Gastrocnemius medialis (tissue), 4 donors: Measurements from ENCODE around the gene DPYD. TPM values are rescaled to one million over a fixed set of nuclear protein-coding genes. Genes with fewer than 3 reads are reported as not detected.

Experiments
- ATAC-seq, 2 donors: fragments of 150-250 bp; one replicate each; pipeline ENCODE4 v1.9.1; 2016
- DNase-seq, 2 donors: peaks; one replicate each; pipeline ENCODE4 v3.0.0-alpha.2; 2019
- H3K27ac ChIP-seq, 4 donors: fragments of 200-600 bp; sonication (generic); 1 replicate in 1 of 4; 2 replicates in 3 of 4; pipeline ENCODE4 v1.5.1; 2016 to 2018; ENCODE audit warnings: mild to moderate bottlenecking in 2 of 4, moderate library complexity in 1 of 4
- H3K27me3 ChIP-seq, 3 donors: fragments of 200-600 bp; sonication (generic) in 2 of 3; 1 replicate in 1 of 3; 2 replicates in 2 of 3; pipeline versions ENCODE4 v1.5.1 to v1.6.0; 2016 to 2019; ENCODE audit warnings: mild to moderate bottlenecking in 1 of 3, moderate library complexity in 1 of 3
- H3K36me3 ChIP-seq, 2 donors: fragments of 200-600 bp; sonication (generic) in 1 of 2; one replicate each; pipeline ENCODE4 v1.5.1; 2017 to 2018
- H3K4me1 ChIP-seq, 2 donors: fragments of 200-600 bp; sonication (generic) in 1 of 2; one replicate each; pipeline ENCODE4 v1.5.1; 2016 to 2017; ENCODE audit warnings: mild to moderate bottlenecking in 2 of 2
- H3K4me3 ChIP-seq, 4 donors: fragments of 200-600 bp; sonication (generic) in 3 of 4; 1 replicate in 1 of 4; 2 replicates in 3 of 4; pipeline ENCODE4 v1.5.1; 2016 to 2019; ENCODE audit warnings: mild to moderate bottlenecking in 2 of 4
- H3K9me3 ChIP-seq, 3 donors: fragments of 200-600 bp; sonication (generic) in 2 of 3; 1 replicate in 1 of 3; 2 replicates in 2 of 3; pipeline ENCODE4 v1.5.1; 2016 to 2019
- CTCF ChIP-seq, 5 experiments: fragments of 450-650 bp in 3 of 5; fragments of 200-600 bp in 2 of 5; sonication (generic) in 2 of 5; IDR thresholded peaks in 4 of 5; conservative IDR thresholded peaks in 1 of 5; 1 replicate in 4 of 5; 2 replicates in 1 of 5; pipeline ENCODE4 v1.5.1; 2016 to 2019; ENCODE audit warnings: antibody characterized with exemption in 5 of 5, mild to moderate bottlenecking in 3 of 5, moderate library complexity in 3 of 5
- POLR2A ChIP-seq, 2 donors: fragments of 450-650 bp; IDR thresholded peaks; one replicate each; pipeline ENCODE4 v1.6.1; 2017; ENCODE audit warnings: antibody characterized with exemption in 2 of 2, mild to moderate bottlenecking in 2 of 2, moderate library complexity in 2 of 2
- in situ Hi-C, 4 donors: fragments of 200-750 bp; cut with MboI; loops; one replicate each; pipeline versions ENCODE4 v1.15.0 to v1.8.0; 2017; ENCODE audit warnings: low sequenced_read_pairs in 4 of 4
- intact Hi-C: fragments of 100-400 bp; cut with DNase I; formaldehyde crosslinking; loops from one replicate; pipeline ENCODE4 v1.15.1; 2023; ENCODE audit warnings: low total_unique reads
- total RNA-seq, 4 donors: library from RNA; depleted of rRNA; stranded (reverse); fragments of >200 nt; gene quantifications; one replicate each; pipeline versions ENCODE4 v1.1.0 to v1.2.3, GENCODE V29; 2016

DPYD gene
- total RNA-seq, 4 donors from 2014 or later: 4.6 to 13.9 (median 9.1) TPM

DNA sequence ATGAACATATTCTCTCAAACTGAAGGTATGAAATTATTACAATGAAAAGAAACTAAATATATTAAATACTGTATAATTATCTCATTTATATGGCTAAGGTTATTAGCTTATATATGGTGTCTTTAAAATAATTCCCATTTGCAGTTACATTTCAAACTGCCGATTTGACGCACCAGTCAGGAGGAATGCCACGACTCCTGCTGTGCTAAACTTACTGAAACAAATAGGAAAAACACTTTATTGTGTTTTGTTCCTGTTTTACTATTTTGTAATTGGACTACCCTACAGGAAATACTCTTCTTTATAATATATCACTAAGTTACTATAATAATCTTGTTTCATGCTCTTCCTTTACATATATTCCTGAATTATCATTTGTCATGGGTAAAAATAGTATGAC is 117.8 kb downstream of the DPYD start:
- peaks cover 2 to 12% of the 10 kb centered on the region in 2 donors for H3K4me1 ChIP-seq
- ATAC-seq: no peak
- TF ChIP-seq POLR2A (IDR thresholded peaks at IDR 0.05) (no peak), CTCF (IDR thresholded peaks at IDR 0.05 in 4 of 5, conservative IDR thresholded peaks at IDR 0.05 in 1 of 5) (no peak)

DNA sequence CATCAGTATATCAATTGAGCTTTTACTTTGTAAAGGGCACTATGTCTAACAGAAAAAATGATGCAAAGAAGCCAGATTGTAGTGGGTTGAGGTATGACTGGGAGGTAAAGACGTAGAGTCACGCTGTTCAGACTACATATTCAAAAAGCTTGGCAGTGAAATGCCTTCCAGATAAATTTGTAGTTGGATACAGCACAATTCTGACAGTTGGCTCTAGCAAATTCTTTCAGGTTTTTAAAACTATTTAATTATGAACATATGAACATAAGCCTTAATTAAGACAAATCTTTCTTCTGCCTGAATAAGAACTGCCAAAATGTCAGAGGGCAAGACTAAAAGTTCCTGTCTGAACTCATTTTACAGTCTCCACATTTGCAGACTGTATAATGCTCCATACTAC is 118.8 kb downstream of the DPYD start:
- in situ Hi-C loops: no loop called here
- no peak overlapping the region for H3K27ac ChIP-seq
- no peaks in the 10 kb centered on the region for H3K36me3 ChIP-seq
- H3K4me3 ChIP-seq: no peak overlapping the region
- DNase-seq: no peak
- H3K27me3 ChIP-seq: no peaks in the 10 kb centered on the region
- H3K4me1 ChIP-seq: peaks cover 9 to 22% of the 10 kb centered on the region in 2 donors
- intact Hi-C loops: no loop called here
- H3K9me3 ChIP-seq: no peaks in the 10 kb centered on the region
- TF ChIP-seq POLR2A (IDR thresholded peaks at IDR 0.05) (no peak), CTCF (IDR thresholded peaks at IDR 0.05 in 4 of 5, conservative IDR thresholded peaks at IDR 0.05 in 1 of 5) (no peak)
- ATAC-seq: no peak

More for the DNA sequence above, 117.8 kb downstream of the DPYD start:
- H3K4me3 ChIP-seq: no peak overlapping the region
- intact Hi-C loops (no loop called here), in situ Hi-C loops (no loop called here)
- DNase-seq: no peak
- no peaks in the 10 kb centered on the region for H3K36me3 ChIP-seq
- no peaks in the 10 kb centered on the region for H3K9me3 ChIP-seq
- H3K27me3 ChIP-seq: no peaks in the 10 kb centered on the region
- no peak overlapping the region for H3K27ac ChIP-seq

DNA sequence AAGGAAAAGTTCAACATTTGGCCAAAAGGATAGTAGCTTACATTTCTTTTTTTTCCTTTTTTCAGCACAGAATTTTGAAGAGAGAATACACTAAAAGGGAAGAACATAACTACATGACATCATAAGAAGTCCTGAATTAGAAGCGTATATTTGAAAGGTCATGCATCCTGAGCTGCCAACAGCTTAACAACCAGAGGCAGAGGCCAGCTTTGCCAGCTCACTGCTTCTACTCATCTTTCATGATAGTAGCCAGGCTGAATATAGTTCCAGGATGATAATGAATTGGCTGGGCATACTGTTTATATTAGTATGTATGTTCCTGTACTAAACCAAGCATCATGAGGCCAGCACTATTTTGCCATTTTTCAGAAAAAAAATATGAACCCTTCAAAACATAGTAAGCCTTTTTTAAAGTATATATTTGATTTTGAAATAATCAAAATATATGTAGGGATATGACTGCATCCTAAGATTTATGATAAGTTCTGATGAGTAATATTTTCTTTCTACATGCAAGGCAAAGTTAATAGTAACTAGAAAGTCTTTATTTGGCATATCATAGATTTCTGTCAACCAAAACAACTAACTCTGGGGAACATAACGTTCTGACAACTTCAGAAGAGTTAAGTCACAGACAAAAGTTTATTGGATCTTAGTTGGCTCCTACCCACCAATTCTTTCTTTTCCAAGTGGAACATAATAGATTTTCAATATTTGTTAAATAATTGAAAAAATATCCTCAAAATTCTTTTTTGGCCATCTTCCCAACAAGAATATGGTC is 123.2 kb downstream of the DPYD start:
- DNase-seq (peak; percentile 10 to 40), ATAC-seq (peak; percentile 78 to 81)
- peak overlapping the region in 1 of 4 donors; percentile 11 for H3K4me3 ChIP-seq
- H3K36me3 ChIP-seq: no peaks in the 10 kb centered on the region
- TF ChIP-seq CTCF (IDR thresholded peaks at IDR 0.05 in 4 of 5, conservative IDR thresholded peaks at IDR 0.05 in 1 of 5) (no peak), POLR2A (IDR thresholded peaks at IDR 0.05) (no peak)
- no peaks in the 10 kb centered on the region for H3K9me3 ChIP-seq
- H3K27ac ChIP-seq: peak overlapping the region in 1 of 4 donors; percentile 1
- H3K4me1 ChIP-seq: peaks cover 14 to 20% of the 10 kb centered on the region in 2 donors
- intact Hi-C loops: no loop called here
- in situ Hi-C loops: no loop called here
- H3K27me3 ChIP-seq: no peaks in the 10 kb centered on the region

- intact Hi-C loops (no loop called here), in situ Hi-C loops (no loop called here)
- H3K9me3 ChIP-seq: no peaks in the 10 kb centered on the region
- ATAC-seq: no peak
- no peaks in the 10 kb centered on the region for H3K36me3 ChIP-seq
- peak overlapping the region in 1 of 4 donors; percentile 1 for H3K27ac ChIP-seq
- H3K27me3 ChIP-seq: no peaks in the 10 kb centered on the region
- DNase-seq: no peak
- peaks cover 19 to 20% of the 10 kb centered on the region in 2 donors for H3K4me1 ChIP-seq
- H3K4me3 ChIP-seq: no peak overlapping the region
- TF ChIP-seq CTCF (IDR thresholded peaks at IDR 0.05 in 4 of 5, conservative IDR thresholded peaks at IDR 0.05 in 1 of 5) (no peak), POLR2A (IDR thresholded peaks at IDR 0.05) (no peak)
Measured at GRCh38 chr1:97796711-97797110, 124.1 kb downstream of the DPYD start.
